GM12878 (cell line): Measurements from ENCODE around the gene CSTPP1. TPM values are rescaled to one million over a fixed set of nuclear protein-coding genes. Genes with fewer than 3 reads are reported as not detected.

Experiments used
- ATAC-seq: fragments of 200-7000 bp; cut with Tn5 transposase; 3 replicates; pipeline ENCODE4 v1.9.1; 2020; ENCODE audit warnings: mild to moderate bottlenecking, moderate library complexity
- BruUV-seq: library from RNA; stranded (reverse); fragments of 400-500 nt; replicated peaks from 2 replicates; lab custom pipeline; 2021; lab: Mats Ljungman, UMichigan
- CTCF ChIA-PET: fragments of 300-600 bp; sonication (Branson Sonifier 250); formaldehyde crosslinking; extraction: SDS; loops from one replicate; lab custom pipeline; 2021; ENCODE audit warnings: inconsistent platforms; lab: Yijun Ruan, JAX
- POLR2A ChIA-PET: fragments of 350-600 bp; formaldehyde crosslinking; extraction: SDS; loops from one replicate; lab custom pipeline; 2021; ENCODE audit warnings: inconsistent platforms; lab: Charles Lee
- RAD21 ChIA-PET: fragments of 300-600 bp; sonication (Branson Sonifier 250); formaldehyde crosslinking; loops from one replicate; lab custom pipeline; 2023; ENCODE audit warnings: antibody characterized with exemption; ENCODE audit not compliant: unreplicated experiment; lab: Charles Lee
- SMC1A ChIA-PET: fragments of 300-600 bp; sonication (Branson Sonifier 250); formaldehyde crosslinking; loops from one replicate; lab custom pipeline; 2023; ENCODE audit not compliant: unreplicated experiment, uncharacterized antibody; lab: Charles Lee
- DNase-seq: peaks from one replicate; pipeline ENCODE4 v3.0.0-alpha.2; 2011; ENCODE audit warnings: low read depth, low spot score
- FAIRE-seq: peaks from 3 replicates; lab custom pipeline; 2011; peaks lifted over from hg19 to GRCh38; lab: Jason Lieb, UNC
- H2AFZ ChIP-seq: 2 replicates; pipeline ENCODE4 v1.6.0; 2011; ENCODE audit warnings: low read depth, low read length, control low read depth; ENCODE audit not compliant: control insufficient read depth
- H3K27ac ChIP-seq: 2 replicates; pipeline ENCODE4 v1.5.1; 2011; ENCODE audit warnings: control low read depth; ENCODE audit not compliant: control insufficient read depth, insufficient read depth
- H3K27me3 ChIP-seq, 2 experiments: replicated peaks in 1 of 2; 2 replicates each; pipeline versions ENCODE4 v1.6.0 to v1.6.1; 2011; ENCODE audit warnings: low read length in 1 of 2; ENCODE audit not compliant: control insufficient read depth in 2 of 2, insufficient read depth in 2 of 2
- H3K36me3 ChIP-seq, 2 experiments: 2 replicates each; pipeline ENCODE4 v1.5.1; 2011; ENCODE audit warnings: low read length in 1 of 2; ENCODE audit not compliant: control insufficient read depth in 2 of 2, insufficient read depth in 2 of 2
- H3K4me1 ChIP-seq: 2 replicates; pipeline ENCODE4 v1.6.1; 2011; ENCODE audit warnings: mild to moderate bottlenecking, low read length, moderate library complexity, mixed read lengths; ENCODE audit not compliant: control insufficient read depth, insufficient read depth
- H3K4me2 ChIP-seq: 2 replicates; pipeline ENCODE4 v1.6.0; 2011; ENCODE audit warnings: control low read depth; ENCODE audit not compliant: control insufficient read depth, insufficient read depth
- H3K4me3 ChIP-seq: fragments of 200-600 bp; sonication (generic); 2 replicates; pipeline ENCODE4 v1.5.1; 2016
- H3K79me2 ChIP-seq: 2 replicates; pipeline ENCODE4 v1.6.0; 2011; ENCODE audit warnings: low read length; ENCODE audit not compliant: control insufficient read depth, insufficient read depth
- H3K9ac ChIP-seq: 2 replicates; pipeline ENCODE4 v1.8.0; 2011; ENCODE audit warnings: low read length, control low read depth, mixed read lengths; ENCODE audit not compliant: control insufficient read depth, insufficient read depth
- H3K9me3 ChIP-seq: replicated peaks from 3 replicates; pipeline ENCODE4 v1.5.1; 2011; ENCODE audit warnings: mild to moderate bottlenecking, low read length; ENCODE audit not compliant: control insufficient read depth, insufficient read depth
- H4K20me1 ChIP-seq: 2 replicates; pipeline ENCODE4 v1.6.0; 2011; ENCODE audit not compliant: control insufficient read depth, insufficient read depth
- BCL11A ChIP-seq: IDR thresholded peaks from 2 replicates; pipeline ENCODE4 v1.6.1; 2011; ENCODE audit warnings: low read depth, low read length
- CBX5 ChIP-seq: sonication (generic); IDR thresholded peaks from 2 replicates; pipeline ENCODE4 v1.6.1; 2016; ENCODE audit warnings: low read depth, moderate library complexity, mild to moderate bottlenecking, inconsistent platforms
- CREB1 ChIP-seq: IDR thresholded peaks from 2 replicates; pipeline ENCODE4 v1.6.1; 2012; ENCODE audit warnings: low read depth, mild to moderate bottlenecking, inconsistent platforms
- CUX1 ChIP-seq: IDR thresholded peaks from 2 replicates; pipeline ENCODE4 v1.6.1; 2012; ENCODE audit warnings: improper control_type of control experiment, low read depth, low read length; ENCODE audit not compliant: insufficient replicate concordance
- E4F1 ChIP-seq: fragments of 450-650 bp; IDR thresholded peaks from 2 replicates; pipeline ENCODE4 v1.6.1; 2018; ENCODE audit warnings: borderline replicate concordance, mild to moderate bottlenecking; ENCODE audit not compliant: partially characterized antibody
- IRF3 ChIP-seq: fragments of 450-650 bp; IDR thresholded peaks from 2 replicates; pipeline ENCODE4 v1.6.1; 2014; ENCODE audit warnings: mild to moderate bottlenecking
- KAT2A ChIP-seq: conservative IDR thresholded peaks from 2 replicates; pipeline ENCODE4 v1.6.1; 2011; ENCODE audit warnings: low read depth, low read length; ENCODE audit not compliant: control insufficient read depth
- KLF5 ChIP-seq: fragments of 450-650 bp; IDR thresholded peaks from 2 replicates; pipeline ENCODE4 v1.6.1; 2014; ENCODE audit warnings: mild to moderate bottlenecking; ENCODE audit not compliant: partially characterized antibody
- MAX ChIP-seq: IDR thresholded peaks from 2 replicates; pipeline ENCODE4 v1.6.1; 2012; ENCODE audit warnings: low read depth, low read length, improper control_type of control experiment
- NRF1 ChIP-seq: conservative IDR thresholded peaks from 2 replicates; pipeline ENCODE4 v1.6.1; 2011; ENCODE audit warnings: mild to moderate bottlenecking, low read depth, low read length, improper control_type of control experiment
- RCOR1 ChIP-seq: conservative IDR thresholded peaks from 2 replicates; pipeline ENCODE4 v1.6.1; 2012; ENCODE audit warnings: low read depth, low read length, improper control_type of control experiment
- SMAD1 ChIP-seq: fragments of 450-650 bp; IDR thresholded peaks from 2 replicates; pipeline ENCODE4 v1.6.1; 2018; ENCODE audit warnings: mild to moderate bottlenecking, low read depth; ENCODE audit not compliant: partially characterized antibody
- SREBF2 ChIP-seq: IDR thresholded peaks from 2 replicates; pipeline ENCODE4 v1.6.1; 2012; ENCODE audit warnings: mild to moderate bottlenecking, low read length
- TBL1XR1 ChIP-seq: IDR thresholded peaks from 2 replicates; pipeline ENCODE4 v1.6.1; 2012; ENCODE audit warnings: low read depth, low read length, improper control_type of control experiment
- ZNF274 ChIP-seq: IDR thresholded peaks from one replicate; pipeline ENCODE4 v1.8.0; 2011; ENCODE audit not compliant: insufficient read length, insufficient read depth
- WGBS: methylation state at CpG from one replicate; pipeline ENCODE4 v1.1.6; 2016; ENCODE audit warnings: low lambda C conversion rate; ENCODE audit not compliant: insufficient replicate concordance, insufficient coverage; ENCODE audit errors: missing lambda C conversion rate; 5-methylcytosine and 5-hydroxymethylcytosine counted together
- in situ Hi-C: fragments of 300-500 bp; cut with MboI; formaldehyde crosslinking; loops from 9 replicates; pipeline ENCODE4 v1.14.3; 2018; ENCODE audit warnings: mixed read lengths
- intact Hi-C: fragments of 100-400 bp; cut with micrococcal nuclease; formaldehyde crosslinking; loops from one replicate; pipeline ENCODE4 v1.14.2; 2022; ENCODE audit not compliant: unreplicated experiment
- polyA plus RNA-seq, 11 experiments: library from polyadenylated mRNA; depleted of rRNA in 4 of 11; unstranded in 6 of 11; stranded (reverse) in 5 of 11; fragments of >200 nt; fragmentation: Nextera tagmentation in 4 of 11; fragmentation: Illumina TruSeq in 1 of 11; extraction: Ambion mirVana in 4 of 11; extraction: Trizol in 1 of 11; gene quantifications; 1 replicate in 1 of 11; 2 replicates in 10 of 11; pipeline versions ENCODE4 v1.2.1 to v1.2.3, GENCODE V29; 2011 to 2016; ENCODE audit warnings: inconsistent platforms in 2 of 11, missing spikeins in 2 of 11, low read depth in 1 of 11
- total RNA-seq, 4 experiments: library from RNA; depleted of rRNA in 3 of 4; stranded (reverse); fragments of >200 nt in 3 of 4; fragmentation: Illumina TruSeq in 1 of 4; extraction: Trizol in 1 of 4; gene quantifications; 2 replicates each; pipeline versions ENCODE4 v1.2.1 to v1.2.3, GENCODE V29; 2013 to 2021

Gene CSTPP1
- total and polyA plus RNA-seq, 10 of the 15 experiments (the other 5 are each of a cell fraction or from before 2014, with no cell fraction given): 7.1 to 23.4 (median 17.5) TPM

GRCh38 chr11:46970913-46971625 is 34.5 kb downstream of the CSTPP1 start (continued):
- TF ChIP-seq IRF3 (no peak), SREBF2 (no peak), TBL1XR1 (no peak), SMAD1 (no peak), BCL11A (no peak), KLF5 (no peak), ZNF274 (no peak), KAT2A (no peak)

GRCh38 chr11:46972343-46972742 is 35.8 kb downstream of the CSTPP1 start:
- H3K79me2 ChIP-seq: no peaks in the 10 kb centered on the region
- in situ Hi-C loops: no loop called here
- no peaks in the 10 kb centered on the region for H3K4me1 ChIP-seq
- no peak for ATAC-seq
- no peak overlapping the region for H3K4me3 ChIP-seq
- POLR2A ChIA-PET: no interaction called here
- WGBS: 95% methylated on average over 2 of the region's 2 CpGs
- H4K20me1 ChIP-seq: no peaks in the 10 kb centered on the region
- no peak overlapping the region for H3K4me2 ChIP-seq
- H3K9ac ChIP-seq: no peak overlapping the region
- CTCF ChIA-PET: no interaction called here
- SMC1A ChIA-PET: interaction anchor here (1.1 to 1.4 kb wide), 2 partner anchors 9 to 14 kb away, joined by 3 to 8 read pairs; no protein-coding TSS in a partner anchor
- DNase-seq: no peak
- intact Hi-C loops: no loop called here
- BruUV-seq: no TSS peak
- no peaks in the 10 kb centered on the region for H3K36me3 ChIP-seq
- H3K27me3 ChIP-seq: no peaks in the 10 kb centered on the region
- no peak overlapping the region for H2AFZ ChIP-seq
- no peak overlapping the region for H3K27ac ChIP-seq
- no peaks in the 10 kb centered on the region for H3K9me3 ChIP-seq
- no peak for FAIRE-seq
- RAD21 ChIA-PET: no interaction called here
- TF ChIP-seq E4F1 (no peak), RCOR1 (no peak), CUX1 (no peak), MAX (no peak), CREB1 (no peak), NRF1 (no peak), CBX5 (no peak)
